ENCODE data around the gene FLT3LG.

DNA sequence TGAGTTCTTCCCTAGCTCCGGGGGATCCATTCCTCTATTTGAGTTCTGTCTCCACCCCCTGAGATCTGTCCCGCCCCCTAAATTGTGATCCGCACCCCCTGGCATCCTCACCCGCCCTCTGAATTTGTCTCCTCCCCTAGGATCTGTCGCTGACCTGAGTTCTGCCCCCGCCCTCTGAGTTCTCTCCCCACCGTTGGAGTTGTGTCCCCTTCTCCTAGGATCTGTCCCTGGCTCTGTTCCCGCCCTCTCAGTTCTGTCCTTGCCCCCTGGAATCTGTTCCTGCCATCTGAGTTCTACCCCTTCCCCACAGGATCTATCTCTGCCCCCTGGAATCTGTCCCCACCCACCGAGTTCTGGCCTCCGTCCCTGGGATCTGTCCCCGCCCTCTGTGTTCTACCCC is 31.7 kb upstream of the FLT3LG start:
- TF ChIP-seq POLR2A (IDR thresholded peaks at IDR 0.05), result no peak
- TF ChIP-seq, protein P1, sequence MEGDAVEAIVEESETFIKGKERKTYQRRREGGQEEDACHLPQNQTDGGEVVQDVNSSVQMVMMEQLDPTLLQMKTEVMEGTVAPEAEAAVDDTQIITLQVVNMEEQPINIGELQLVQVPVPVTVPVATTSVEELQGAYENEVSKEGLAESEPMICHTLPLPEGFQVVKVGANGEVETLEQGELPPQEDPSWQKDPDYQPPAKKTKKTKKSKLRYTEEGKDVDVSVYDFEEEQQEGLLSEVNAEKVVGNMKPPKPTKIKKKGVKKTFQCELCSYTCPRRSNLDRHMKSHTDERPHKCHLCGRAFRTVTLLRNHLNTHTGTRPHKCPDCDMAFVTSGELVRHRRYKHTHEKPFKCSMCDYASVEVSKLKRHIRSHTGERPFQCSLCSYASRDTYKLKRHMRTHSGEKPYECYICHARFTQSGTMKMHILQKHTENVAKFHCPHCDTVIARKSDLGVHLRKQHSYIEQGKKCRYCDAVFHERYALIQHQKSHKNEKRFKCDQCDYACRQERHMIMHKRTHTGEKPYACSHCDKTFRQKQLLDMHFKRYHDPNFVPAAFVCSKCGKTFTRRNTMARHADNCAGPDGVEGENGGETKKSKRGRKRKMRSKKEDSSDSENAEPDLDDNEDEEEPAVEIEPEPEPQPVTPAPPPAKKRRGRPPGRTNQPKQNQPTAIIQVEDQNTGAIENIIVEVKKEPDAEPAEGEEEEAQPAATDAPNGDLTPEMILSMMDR (IDR thresholded peaks at IDR 0.05), result no peak

All from gastroesophageal sphincter (tissue), 3 donors.